WTC11 (cell line): ENCODE measurements around the gene ENTPD6.

Experiments used
- CREB1 ChIP-seq: sonication (generic); formaldehyde crosslinking; IDR thresholded peaks from 2 replicates; pipeline ENCODE4 v1.8.0; 2023; ENCODE audit warnings: mild to moderate bottlenecking, missing genetic modification reagents
- KAT7 ChIP-seq: sonication (generic); formaldehyde crosslinking; IDR thresholded peaks from 2 replicates; pipeline ENCODE4 v1.8.1; 2023; ENCODE audit warnings: missing genetic modification reagents, mild to moderate bottlenecking, borderline replicate concordance

GRCh38 chr20:25224941-25225340 lies 29.4 kb downstream of the ENTPD6 start:
- no peak for TF ChIP-seq KAT7
- no peak for TF ChIP-seq CREB1
